Psoas muscle (tissue), 8 donors: Measurements from ENCODE around the gene EIF2S2. TPM values are rescaled to one million over a fixed set of nuclear protein-coding genes. Genes with fewer than 3 reads are reported as not detected.
"Not testable (repeated sequence)": the region's sequence is repeated elsewhere in the genome, so short reads cannot be mapped to it uniquely, and the experiment has no call there.

Experiments used
- ATAC-seq, 4 donors: fragments of 200-7000 bp; cut with Tn5 transposase; one replicate each; pipeline ENCODE4 v1.9.1; 2020; ENCODE audit warnings: moderate library complexity in 3 of 4, mild to moderate bottlenecking in 2 of 4
- DNase-seq, 2 donors: peaks; one replicate each; pipeline ENCODE4 v3.0.0-alpha.2; 2020
- H3K27ac ChIP-seq: fragments of 200-600 bp; one replicate; pipeline ENCODE4 v1.8.0; 2022
- H3K27me3 ChIP-seq, 3 donors: fragments of 200-600 bp in 1 of 3; one replicate each; pipeline versions ENCODE4 v1.6.1 to v1.8.0; 2013 to 2022; ENCODE audit warnings: low read length in 2 of 3, mild to moderate bottlenecking in 2 of 3, moderate library complexity in 1 of 3; ENCODE audit not compliant: insufficient read depth in 3 of 3
- H3K36me3 ChIP-seq, 2 donors: fragments of 200-600 bp in 1 of 2; one replicate each; pipeline versions ENCODE4 v1.6.1 to v1.8.0; 2013 to 2022; ENCODE audit warnings: low read depth in 1 of 2, mild to moderate bottlenecking in 1 of 2, moderate library complexity in 1 of 2; ENCODE audit not compliant: insufficient read depth in 1 of 2
- H3K4me1 ChIP-seq: fragments of 200-600 bp; one replicate; pipeline ENCODE4 v1.8.0; 2022
- H3K4me3 ChIP-seq: fragments of 200-600 bp; one replicate; pipeline ENCODE4 v1.8.0; 2022; ENCODE audit warnings: mild to moderate bottlenecking
- H3K9me3 ChIP-seq: fragments of 200-600 bp; one replicate; pipeline ENCODE4 v1.8.0; 2022
- CTCF ChIP-seq: fragments of 200-600 bp; IDR thresholded peaks from one replicate; pipeline ENCODE4 v1.8.0; 2022; ENCODE audit warnings: antibody characterized with exemption
- WGBS, 3 donors: extraction: QIAGEN DNeasy Blood & Tissue Kit; methylation state at CpG; one replicate each; pipeline versions ENCODE4 v1.1.6 to v1.1.7; 2013; 5-methylcytosine and 5-hydroxymethylcytosine counted together
- intact Hi-C, 2 donors: fragments of 100-400 bp; cut with DNase I; formaldehyde crosslinking; loops; one replicate each; pipeline versions ENCODE4 v1.11.0 to v1.14.2; 2022
- polyA plus RNA-seq, 3 donors: library from polyadenylated mRNA; stranded (reverse); fragments of 200-250 nt; gene quantifications; one replicate each; pipeline ENCODE4 v1.2.3, GENCODE V29; 2013
- total RNA-seq, 4 donors: library from RNA; stranded (reverse); fragmentation: NEBNext Ultra II Directional in 2 of 4; extraction: Animal tissue kit (Norgen Biotek cat#: 25700) in 2 of 4; gene quantifications; one replicate each; pipeline versions ENCODE4 v1.2.1 to v1.2.4, GENCODE V29; 2021 to 2023
- donor health status: healthy with polysubstance abuse.
- donor health status: DM: no; HTN: no; CAD: no; lungs with moderate emphysema.
- donor health status: Bipolar disorder and iron deficiency.
- donor health status: healthy.
- donor health status: DM: yes; HTN: yes; CAD: no.
- donor health status: DM: no; HTN: no; CAD: no.
- donor health status: DM: no; HTN: no; CAD: no.
- donor health status: DM: yes; HTN: yes; CAD: no.

The EIF2S2 gene
- total and polyA plus RNA-seq, 7 donors: 49.4 to 219 (median 88.9) TPM

GRCh38 chr20:34150306-34151000 is 38.4 kb upstream of the EIF2S2 start:
- Histone ChIP-seq H3K36me3 (no peaks in the 10 kb centered on the region), H3K9me3 (no peaks in the 10 kb centered on the region), H3K4me1 (no peaks in the 10 kb centered on the region), H3K27ac (no peak overlapping the region), H3K27me3 (no peaks in the 10 kb centered on the region), H3K4me3 (no peak overlapping the region)
- TF ChIP-seq CTCF: no peak
- 45 to 54% (median 49%) methylated on average over 9 of the region's 9 CpGs for WGBS, 3 donors
- intact Hi-C loops: no loop called here
- DNase-seq (no peak), ATAC-seq (no peak)

- no peak overlapping the region for H3K27ac ChIP-seq
- H3K4me1 ChIP-seq: no peaks in the 10 kb centered on the region
- intact Hi-C loops: no loop called here
- peaks cover 0 to 10% (median 0%) of the 10 kb centered on the region in 3 donors for H3K27me3 ChIP-seq
- H3K4me3 ChIP-seq: no peak overlapping the region
- DNase-seq: no peak
- ATAC-seq: no peak
- no peaks in the 10 kb centered on the region for H3K9me3 ChIP-seq
- H3K36me3 ChIP-seq: no peaks in the 10 kb centered on the region
- no peak for TF ChIP-seq CTCF
- WGBS, 3 donors: 85 to 95% (median 89%) methylated on average over 2 of the region's 2 CpGs
These were observed 33.3 kb upstream of the EIF2S2 start for GRCh38 chr20:34145280-34145819.

- Histone ChIP-seq H3K36me3 (no peaks in the 10 kb centered on the region), H3K9me3 (no peaks in the 10 kb centered on the region), H3K4me1 (no peaks in the 10 kb centered on the region), H3K27ac (no peak overlapping the region), H3K4me3 (no peak overlapping the region), H3K27me3 (peaks cover 0 to 15% (median 0%) of the 10 kb centered on the region in 3 donors)
- 60 to 71% (median 67%) methylated on average over 7 of the region's 7 CpGs for WGBS, 3 donors
- DNase-seq: no peak
- TF ChIP-seq CTCF: no peak
- no peak for ATAC-seq
- intact Hi-C loops: no loop called here
These were observed 31.9 kb upstream of the EIF2S2 start for GRCh38 chr20:34143951-34144350.

- Histone ChIP-seq H3K4me1 (no peaks in the 10 kb centered on the region), H3K27ac (no peak overlapping the region), H3K36me3 (no peaks in the 10 kb centered on the region), H3K9me3 (no peaks in the 10 kb centered on the region), H3K27me3 (peaks cover 0 to 15% (median 0%) of the 10 kb centered on the region in 3 donors), H3K4me3 (no peak overlapping the region)
- intact Hi-C loops: no loop called here
- TF ChIP-seq CTCF: no peak
- ATAC-seq (no peak), DNase-seq (no peak)
- WGBS, 3 donors: 61 to 81% (median 71%) methylated on average over 1 of the region's 1 CpG
These were observed 30.1 kb upstream of the EIF2S2 start for GRCh38 chr20:34142121-34142520.

GRCh38 chr20:34141293-34141692 is 29.2 kb upstream of the EIF2S2 start:
- ATAC-seq (no peak), DNase-seq (no peak)
- no peaks in the 10 kb centered on the region for H3K9me3 ChIP-seq
- no peak for TF ChIP-seq CTCF
- H3K27ac ChIP-seq: no peak overlapping the region
- H3K4me1 ChIP-seq: no peaks in the 10 kb centered on the region
- 49 to 57% (median 50%) methylated on average over 2 of the region's 2 CpGs for WGBS, 3 donors
- intact Hi-C loops: no loop called here
- H3K27me3 ChIP-seq: peaks cover 0 to 15% (median 0%) of the 10 kb centered on the region in 3 donors
- no peaks in the 10 kb centered on the region for H3K36me3 ChIP-seq
- no peak overlapping the region for H3K4me3 ChIP-seq

- DNase-seq, intact Hi-C loops: not testable (repeated sequence)
- 86 to 89% (median 86%) methylated on average over 11 of the region's 11 CpGs for WGBS, 3 donors
These were observed 23.7 kb upstream of the EIF2S2 start for GRCh38 chr20:34135525-34136275.

More at GRCh38 chr20:34135525-34136275, 23.7 kb upstream of the EIF2S2 start:
- not testable (repeated sequence) for H3K4me3 ChIP-seq, ATAC-seq, H3K27ac ChIP-seq, H3K27me3 ChIP-seq, H3K36me3 ChIP-seq, H3K4me1 ChIP-seq, H3K9me3 ChIP-seq
